ENCODE data around the gene CIAO2A.

The CIAO2A gene

GRCh38 chr15:64044300-64045100 lies 49.1 kb downstream of the CIAO2A start:
- H3K4me1 ChIP-seq (ENCODE audit: low read depth, poor library complexity, severe bottlenecking): peaks cover 4% of the 10 kb centered on the region
- no peak overlapping the region for H3K9ac ChIP-seq
- no peaks in the 10 kb centered on the region for H4K20me1 ChIP-seq (ENCODE audit: insufficient read depth)
- H3K4me3 ChIP-seq (IDR thresholded peaks at IDR 0.05; ENCODE audit: insufficient read depth, low read depth, low read length): no peak overlapping the region
- TF ChIP-seq CTCF (conservative IDR thresholded peaks at IDR 0.05; ENCODE audit: low read depth, low read length): no peak
- no peak overlapping the region for H2AFZ ChIP-seq (ENCODE audit: low read depth)
- no peaks in the 10 kb centered on the region for H3K27me3 ChIP-seq (ENCODE audit: insufficient read depth, low read depth)
- no peaks in the 10 kb centered on the region for H3K79me2 ChIP-seq (ENCODE audit: insufficient read depth, low read depth)
- H3K4me2 ChIP-seq: no peak overlapping the region
- no peak overlapping the region for H3K27ac ChIP-seq
- no peaks in the 10 kb centered on the region for H3K36me3 ChIP-seq (ENCODE audit: insufficient read depth)

GRCh38 chr15:64038878-64039610 lies 54.6 kb downstream of the CIAO2A start:
- no peaks in the 10 kb centered on the region for H3K79me2 ChIP-seq (ENCODE audit: insufficient read depth, low read depth)
- no peaks in the 10 kb centered on the region for H3K36me3 ChIP-seq (ENCODE audit: insufficient read depth)
- H3K4me2 ChIP-seq: no peak overlapping the region
- H3K9ac ChIP-seq: no peak overlapping the region
- H3K27ac ChIP-seq: no peak overlapping the region
- H3K4me3 ChIP-seq (IDR thresholded peaks at IDR 0.05; ENCODE audit: insufficient read depth, low read depth, low read length): no peak overlapping the region
- no peak for TF ChIP-seq CTCF (conservative IDR thresholded peaks at IDR 0.05; ENCODE audit: low read depth, low read length)
- no peaks in the 10 kb centered on the region for H4K20me1 ChIP-seq (ENCODE audit: insufficient read depth)
- no peaks in the 10 kb centered on the region for H3K4me1 ChIP-seq (ENCODE audit: low read depth, poor library complexity, severe bottlenecking)
- no peak overlapping the region for H2AFZ ChIP-seq (ENCODE audit: low read depth)
- H3K27me3 ChIP-seq (ENCODE audit: insufficient read depth, low read depth): no peaks in the 10 kb centered on the region

DNA sequence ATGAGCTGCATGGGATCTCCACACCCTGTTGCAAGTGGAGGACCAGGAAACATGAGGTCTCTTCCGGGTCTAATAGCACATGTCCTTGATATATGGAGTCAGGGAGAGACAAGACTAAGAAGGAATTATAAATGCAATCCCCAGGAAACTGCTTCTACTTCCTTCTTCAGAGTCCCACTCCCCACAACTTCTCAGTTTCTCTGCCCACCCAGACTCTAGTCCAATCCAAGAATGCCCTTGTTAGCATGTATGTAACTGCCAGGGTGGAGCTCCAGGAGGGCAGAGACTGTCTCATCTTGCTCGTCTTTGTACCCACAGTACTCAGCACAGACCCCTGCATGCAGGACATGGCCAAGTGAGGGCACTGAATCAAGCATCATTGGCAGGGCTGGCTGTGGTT lies 55.7 kb downstream of the CIAO2A start:
- Histone ChIP-seq H3K4me2 (no peak overlapping the region), H3K9ac (no peak overlapping the region), H4K20me1 (ENCODE audit: insufficient read depth) (no peaks in the 10 kb centered on the region), H3K27me3 (ENCODE audit: insufficient read depth, low read depth) (no peaks in the 10 kb centered on the region), H3K4me1 (ENCODE audit: low read depth, poor library complexity, severe bottlenecking) (no peaks in the 10 kb centered on the region), H3K27ac (no peak overlapping the region), H3K4me3 (IDR thresholded peaks at IDR 0.05; ENCODE audit: insufficient read depth, low read depth, low read length) (no peak overlapping the region), H3K79me2 (ENCODE audit: insufficient read depth, low read depth) (no peaks in the 10 kb centered on the region), H2AFZ (ENCODE audit: low read depth) (no peak overlapping the region), H3K36me3 (ENCODE audit: insufficient read depth) (no peaks in the 10 kb centered on the region)
- TF ChIP-seq CTCF (conservative IDR thresholded peaks at IDR 0.05; ENCODE audit: low read depth, low read length): no peak

DNA sequence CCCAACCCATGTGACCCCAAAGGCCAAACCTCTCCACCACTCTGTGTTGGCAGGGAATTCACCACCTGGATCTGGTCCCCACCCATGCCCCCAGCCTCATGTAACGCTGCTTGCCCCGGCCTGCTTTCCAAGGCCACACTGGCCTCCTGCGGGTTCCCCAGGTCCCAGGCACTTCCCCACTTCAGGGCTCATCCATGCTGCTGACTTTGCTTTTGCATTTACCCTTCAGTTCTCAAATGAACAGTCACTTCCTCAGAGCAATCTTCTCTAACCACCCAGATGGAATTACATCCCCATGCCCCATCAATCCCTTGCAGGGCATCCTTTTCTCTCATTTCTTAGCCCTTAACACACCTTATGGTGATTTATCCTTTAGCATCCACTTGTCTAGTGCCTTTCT lies 56.5 kb downstream of the CIAO2A start:
- no peak overlapping the region for H3K27ac ChIP-seq
- H3K27me3 ChIP-seq (ENCODE audit: insufficient read depth, low read depth): no peaks in the 10 kb centered on the region
- H2AFZ ChIP-seq (ENCODE audit: low read depth): no peak overlapping the region
- H3K4me2 ChIP-seq: no peak overlapping the region
- H3K4me3 ChIP-seq (IDR thresholded peaks at IDR 0.05; ENCODE audit: insufficient read depth, low read depth, low read length): no peak overlapping the region
- no peaks in the 10 kb centered on the region for H3K36me3 ChIP-seq (ENCODE audit: insufficient read depth)
- H3K9ac ChIP-seq: no peak overlapping the region
- no peaks in the 10 kb centered on the region for H4K20me1 ChIP-seq (ENCODE audit: insufficient read depth)
- H3K79me2 ChIP-seq (ENCODE audit: insufficient read depth, low read depth): no peaks in the 10 kb centered on the region
- TF ChIP-seq CTCF (conservative IDR thresholded peaks at IDR 0.05; ENCODE audit: low read depth, low read length): no peak
- H3K4me1 ChIP-seq (ENCODE audit: low read depth, poor library complexity, severe bottlenecking): no peaks in the 10 kb centered on the region

Data from KMS-11 (cell line).